ENCODE results near the gene MDFI.

The MDFI gene

DNA sequence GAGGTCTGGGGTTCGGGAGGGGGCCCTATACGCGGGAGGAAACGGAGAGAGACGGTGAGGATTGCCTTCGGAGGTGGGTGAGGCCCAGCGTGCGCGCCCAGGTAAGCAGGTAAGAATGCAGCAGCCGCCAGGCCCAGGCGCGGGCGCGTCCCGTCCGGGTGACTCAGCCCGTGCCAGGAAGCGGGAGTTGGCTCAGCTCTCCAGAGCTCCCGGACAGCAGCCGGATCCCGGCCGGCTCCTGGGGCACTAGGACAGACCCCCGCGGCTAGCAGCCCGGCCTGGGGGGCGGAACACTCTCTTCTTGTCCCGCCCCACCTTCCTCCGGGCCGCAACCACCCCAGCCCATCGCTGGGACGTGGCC lies 1.5 kb upstream of the MDFI start:
- no peak for ATAC-seq
- TF ChIP-seq GLIS3 (CRISPR knock-in tag; IDR thresholded peaks at IDR 0.05): no peak
- TF ChIP-seq, protein P1, sequence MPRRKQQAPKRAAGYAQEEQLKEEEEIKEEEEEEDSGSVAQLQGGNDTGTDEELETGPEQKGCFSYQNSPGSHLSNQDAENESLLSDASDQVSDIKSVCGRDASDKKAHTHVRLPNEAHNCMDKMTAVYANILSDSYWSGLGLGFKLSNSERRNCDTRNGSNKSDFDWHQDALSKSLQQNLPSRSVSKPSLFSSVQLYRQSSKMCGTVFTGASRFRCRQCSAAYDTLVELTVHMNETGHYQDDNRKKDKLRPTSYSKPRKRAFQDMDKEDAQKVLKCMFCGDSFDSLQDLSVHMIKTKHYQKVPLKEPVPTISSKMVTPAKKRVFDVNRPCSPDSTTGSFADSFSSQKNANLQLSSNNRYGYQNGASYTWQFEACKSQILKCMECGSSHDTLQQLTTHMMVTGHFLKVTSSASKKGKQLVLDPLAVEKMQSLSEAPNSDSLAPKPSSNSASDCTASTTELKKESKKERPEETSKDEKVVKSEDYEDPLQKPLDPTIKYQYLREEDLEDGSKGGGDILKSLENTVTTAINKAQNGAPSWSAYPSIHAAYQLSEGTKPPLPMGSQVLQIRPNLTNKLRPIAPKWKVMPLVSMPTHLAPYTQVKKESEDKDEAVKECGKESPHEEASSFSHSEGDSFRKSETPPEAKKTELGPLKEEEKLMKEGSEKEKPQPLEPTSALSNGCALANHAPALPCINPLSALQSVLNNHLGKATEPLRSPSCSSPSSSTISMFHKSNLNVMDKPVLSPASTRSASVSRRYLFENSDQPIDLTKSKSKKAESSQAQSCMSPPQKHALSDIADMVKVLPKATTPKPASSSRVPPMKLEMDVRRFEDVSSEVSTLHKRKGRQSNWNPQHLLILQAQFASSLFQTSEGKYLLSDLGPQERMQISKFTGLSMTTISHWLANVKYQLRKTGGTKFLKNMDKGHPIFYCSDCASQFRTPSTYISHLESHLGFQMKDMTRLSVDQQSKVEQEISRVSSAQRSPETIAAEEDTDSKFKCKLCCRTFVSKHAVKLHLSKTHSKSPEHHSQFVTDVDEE (CRISPR knock-in tag; IDR thresholded peaks at IDR 0.05): no peak
- no peak for TF ChIP-seq ESRRG (CRISPR knock-in tag; IDR thresholded peaks at IDR 0.05)
- TF ChIP-seq, protein P2, sequence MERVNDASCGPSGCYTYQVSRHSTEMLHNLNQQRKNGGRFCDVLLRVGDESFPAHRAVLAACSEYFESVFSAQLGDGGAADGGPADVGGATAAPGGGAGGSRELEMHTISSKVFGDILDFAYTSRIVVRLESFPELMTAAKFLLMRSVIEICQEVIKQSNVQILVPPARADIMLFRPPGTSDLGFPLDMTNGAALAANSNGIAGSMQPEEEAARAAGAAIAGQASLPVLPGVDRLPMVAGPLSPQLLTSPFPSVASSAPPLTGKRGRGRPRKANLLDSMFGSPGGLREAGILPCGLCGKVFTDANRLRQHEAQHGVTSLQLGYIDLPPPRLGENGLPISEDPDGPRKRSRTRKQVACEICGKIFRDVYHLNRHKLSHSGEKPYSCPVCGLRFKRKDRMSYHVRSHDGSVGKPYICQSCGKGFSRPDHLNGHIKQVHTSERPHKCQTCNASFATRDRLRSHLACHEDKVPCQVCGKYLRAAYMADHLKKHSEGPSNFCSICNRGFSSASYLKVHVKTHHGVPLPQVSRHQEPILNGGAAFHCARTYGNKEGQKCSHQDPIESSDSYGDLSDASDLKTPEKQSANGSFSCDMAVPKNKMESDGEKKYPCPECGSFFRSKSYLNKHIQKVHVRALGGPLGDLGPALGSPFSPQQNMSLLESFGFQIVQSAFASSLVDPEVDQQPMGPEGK (CRISPR knock-in tag; IDR thresholded peaks at IDR 0.05; ENCODE audit: borderline replicate concordance): no peak
- TF ChIP-seq TOX (CRISPR knock-in tag; IDR thresholded peaks at IDR 0.05; ENCODE audit: borderline replicate concordance): no peak
- no peak for TF ChIP-seq SNAI2 (CRISPR knock-in tag; IDR thresholded peaks at IDR 0.05)
- no peak for TF ChIP-seq ISL1 (CRISPR knock-in tag; IDR thresholded peaks at IDR 0.05)
- TF ChIP-seq ZNF565 (CRISPR knock-in tag; conservative IDR thresholded peaks at IDR 0.05; ENCODE audit: low read depth): no peak
- TF ChIP-seq RARB (CRISPR knock-in tag; IDR thresholded peaks at IDR 0.05): no peak
- TF ChIP-seq, protein P3, sequence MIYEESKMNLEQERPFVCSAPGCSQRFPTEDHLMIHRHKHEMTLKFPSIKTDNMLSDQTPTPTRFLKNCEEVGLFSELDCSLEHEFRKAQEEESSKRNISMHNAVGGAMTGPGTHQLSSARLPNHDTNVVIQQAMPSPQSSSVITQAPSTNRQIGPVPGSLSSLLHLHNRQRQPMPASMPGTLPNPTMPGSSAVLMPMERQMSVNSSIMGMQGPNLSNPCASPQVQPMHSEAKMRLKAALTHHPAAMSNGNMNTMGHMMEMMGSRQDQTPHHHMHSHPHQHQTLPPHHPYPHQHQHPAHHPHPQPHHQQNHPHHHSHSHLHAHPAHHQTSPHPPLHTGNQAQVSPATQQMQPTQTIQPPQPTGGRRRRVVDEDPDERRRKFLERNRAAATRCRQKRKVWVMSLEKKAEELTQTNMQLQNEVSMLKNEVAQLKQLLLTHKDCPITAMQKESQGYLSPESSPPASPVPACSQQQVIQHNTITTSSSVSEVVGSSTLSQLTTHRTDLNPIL (CRISPR knock-in tag; IDR thresholded peaks at IDR 0.05; ENCODE audit: low read depth): no peak
- TF ChIP-seq ZFP30 (CRISPR knock-in tag; IDR thresholded peaks at IDR 0.05): no peak
- no peak for TF ChIP-seq BACH2 (CRISPR knock-in tag; IDR thresholded peaks at IDR 0.05; ENCODE audit: borderline replicate concordance)
- TF ChIP-seq, protein P4, sequence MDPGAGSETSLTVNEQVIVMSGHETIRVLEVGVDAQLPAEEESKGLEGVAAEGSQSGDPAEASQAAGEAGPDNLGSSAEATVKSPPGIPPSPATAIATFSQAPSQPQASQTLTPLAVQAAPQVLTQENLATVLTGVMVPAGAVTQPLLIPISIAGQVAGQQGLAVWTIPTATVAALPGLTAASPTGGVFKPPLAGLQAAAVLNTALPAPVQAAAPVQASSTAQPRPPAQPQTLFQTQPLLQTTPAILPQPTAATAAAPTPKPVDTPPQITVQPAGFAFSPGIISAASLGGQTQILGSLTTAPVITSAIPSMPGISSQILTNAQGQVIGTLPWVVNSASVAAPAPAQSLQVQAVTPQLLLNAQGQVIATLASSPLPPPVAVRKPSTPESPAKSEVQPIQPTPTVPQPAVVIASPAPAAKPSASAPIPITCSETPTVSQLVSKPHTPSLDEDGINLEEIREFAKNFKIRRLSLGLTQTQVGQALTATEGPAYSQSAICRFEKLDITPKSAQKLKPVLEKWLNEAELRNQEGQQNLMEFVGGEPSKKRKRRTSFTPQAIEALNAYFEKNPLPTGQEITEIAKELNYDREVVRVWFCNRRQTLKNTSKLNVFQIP (CRISPR knock-in tag; IDR thresholded peaks at IDR 0.05; ENCODE audit: borderline replicate concordance, low read depth): no peak
- TF ChIP-seq PPARA (CRISPR knock-in tag; IDR thresholded peaks at IDR 0.05; ENCODE audit: borderline replicate concordance): no peak
- TF ChIP-seq, protein P5, sequence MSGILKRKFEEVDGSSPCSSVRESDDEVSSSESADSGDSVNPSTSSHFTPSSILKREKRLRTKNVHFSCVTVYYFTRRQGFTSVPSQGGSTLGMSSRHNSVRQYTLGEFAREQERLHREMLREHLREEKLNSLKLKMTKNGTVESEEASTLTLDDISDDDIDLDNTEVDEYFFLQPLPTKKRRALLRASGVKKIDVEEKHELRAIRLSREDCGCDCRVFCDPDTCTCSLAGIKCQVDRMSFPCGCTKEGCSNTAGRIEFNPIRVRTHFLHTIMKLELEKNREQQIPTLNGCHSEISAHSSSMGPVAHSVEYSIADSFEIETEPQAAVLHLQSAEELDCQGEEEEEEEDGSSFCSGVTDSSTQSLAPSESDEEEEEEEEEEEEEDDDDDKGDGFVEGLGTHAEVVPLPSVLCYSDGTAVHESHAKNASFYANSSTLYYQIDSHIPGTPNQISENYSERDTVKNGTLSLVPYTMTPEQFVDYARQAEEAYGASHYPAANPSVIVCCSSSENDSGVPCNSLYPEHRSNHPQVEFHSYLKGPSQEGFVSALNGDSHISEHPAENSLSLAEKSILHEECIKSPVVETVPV (CRISPR knock-in tag; IDR thresholded peaks at IDR 0.05): no peak
- TF ChIP-seq ZNF8 (CRISPR knock-in tag; IDR thresholded peaks at IDR 0.05): no peak
- TF ChIP-seq CSDC2 (CRISPR knock-in tag; IDR thresholded peaks at IDR 0.05): no peak
- TF ChIP-seq ARNTL (CRISPR knock-in tag; IDR thresholded peaks at IDR 0.05; ENCODE audit: borderline replicate concordance, low read depth): no peak

DNA sequence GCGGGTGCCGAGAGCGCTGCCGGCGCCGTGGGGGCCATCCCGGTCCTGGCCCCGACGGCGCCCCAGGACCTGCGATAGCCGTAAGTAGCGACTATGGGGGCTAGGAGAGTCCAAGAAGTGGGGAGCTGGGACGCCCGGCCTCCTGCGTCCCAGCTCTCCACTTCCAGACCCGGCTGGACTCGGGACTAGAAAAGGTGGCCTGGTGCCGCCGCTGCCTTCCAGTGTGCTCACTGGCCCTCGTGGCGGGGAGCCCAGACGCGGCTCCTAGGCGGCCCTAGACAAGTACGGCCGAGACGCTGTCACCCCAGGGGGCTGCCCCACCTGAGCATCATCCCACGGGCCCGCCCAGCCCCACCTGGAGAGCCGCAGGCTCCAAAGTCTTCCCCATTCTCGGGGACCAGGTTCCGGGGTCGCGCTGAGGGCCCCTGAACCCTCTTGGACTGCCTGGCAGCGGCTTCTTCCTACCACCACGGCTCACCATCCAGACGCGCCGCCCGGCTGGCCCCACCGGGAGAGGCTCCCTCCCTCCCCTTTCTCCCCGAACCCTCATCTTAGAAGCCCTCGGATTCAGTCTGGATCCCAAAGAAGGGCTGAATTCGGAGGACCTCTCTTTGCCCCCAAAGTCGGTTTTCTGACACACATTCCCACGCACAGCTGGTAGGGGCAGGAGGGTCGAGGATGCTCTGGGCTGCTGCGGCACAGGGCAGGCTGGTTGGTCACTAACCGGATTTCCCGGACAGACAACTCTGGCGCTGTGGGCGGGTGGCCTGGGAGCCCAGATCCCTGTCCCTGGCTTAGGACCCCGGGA lies 870 bp upstream of the MDFI start:
- no peak for TF ChIP-seq ZNF565 (CRISPR knock-in tag; conservative IDR thresholded peaks at IDR 0.05; ENCODE audit: low read depth)
- TF ChIP-seq, protein P4 (CRISPR knock-in tag; IDR thresholded peaks at IDR 0.05; ENCODE audit: borderline replicate concordance, low read depth): no peak
- TF ChIP-seq ISL1 (CRISPR knock-in tag; IDR thresholded peaks at IDR 0.05): no peak
- TF ChIP-seq, protein P1 (CRISPR knock-in tag; IDR thresholded peaks at IDR 0.05): no peak
- no peak for TF ChIP-seq ESRRG (CRISPR knock-in tag; IDR thresholded peaks at IDR 0.05)
- TF ChIP-seq PPARA (CRISPR knock-in tag; IDR thresholded peaks at IDR 0.05; ENCODE audit: borderline replicate concordance): no peak
- no peak for TF ChIP-seq GLIS3 (CRISPR knock-in tag; IDR thresholded peaks at IDR 0.05)
- no peak for TF ChIP-seq ARNTL (CRISPR knock-in tag; IDR thresholded peaks at IDR 0.05; ENCODE audit: borderline replicate concordance, low read depth)
- no peak for TF ChIP-seq TOX (CRISPR knock-in tag; IDR thresholded peaks at IDR 0.05; ENCODE audit: borderline replicate concordance)
- no peak for TF ChIP-seq ZFP3 (CRISPR knock-in tag; IDR thresholded peaks at IDR 0.05)
- TF ChIP-seq ZNF70 (CRISPR knock-in tag; IDR thresholded peaks at IDR 0.05): no peak
- TF ChIP-seq RARB (CRISPR knock-in tag; IDR thresholded peaks at IDR 0.05): no peak
- TF ChIP-seq, protein P5 (CRISPR knock-in tag; IDR thresholded peaks at IDR 0.05): no peak
- peak; percentile 18 for ATAC-seq
